IMR-90 (cell line): ENCODE data around the gene TINCR.

Experiments
- CHD1 ChIP-seq: IDR thresholded peaks from 2 replicates; pipeline ENCODE4 v1.6.1; 2012; ENCODE audit warnings: low read depth, low read length, improper control_type of control experiment
- MAFK ChIP-seq: IDR thresholded peaks from 2 replicates; pipeline ENCODE4 v1.6.1; 2012; ENCODE audit warnings: low read depth, low read length, improper control_type of control experiment
- POLR2A ChIP-seq: IDR thresholded peaks from 2 replicates; pipeline ENCODE4 v1.6.1; 2012; ENCODE audit warnings: mild to moderate bottlenecking, low read depth, low read length
- TF ChIP-seq, protein P1 (sequence below): conservative IDR thresholded peaks from 2 replicates; pipeline ENCODE4 v1.5.1; 2012; ENCODE audit warnings: mild to moderate bottlenecking, low read depth, low read length, improper control_type of control experiment
- TF ChIP-seq, protein P2 (sequence below): fragments of 150-350 bp; IDR thresholded peaks from 2 replicates; pipeline ENCODE4 v1.6.1; 2016; ENCODE audit warnings: low read depth, mild to moderate bottlenecking, low read length, moderate library complexity, borderline replicate concordance

DNA sequence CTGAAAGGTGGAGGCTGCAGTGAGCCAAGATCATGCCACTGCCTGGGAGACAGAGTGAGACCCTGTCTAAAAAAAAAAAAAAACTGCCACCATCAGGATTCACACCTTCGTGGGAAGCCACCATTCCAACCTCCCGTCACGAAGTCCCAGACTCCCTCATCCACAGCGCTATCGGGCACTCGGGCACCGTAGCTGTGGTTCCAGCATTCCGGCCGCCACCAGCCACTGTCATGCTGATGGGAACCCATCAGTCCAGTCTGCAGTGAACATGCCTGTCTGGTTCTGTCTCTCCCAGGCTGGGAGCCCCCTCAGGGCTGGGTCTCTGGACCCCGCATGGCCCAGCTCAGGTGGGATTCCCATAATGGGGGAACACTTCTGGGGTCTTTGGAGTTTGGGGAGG, 27.5 kb downstream of the TINCR start:
- TF ChIP-seq, protein P1, sequence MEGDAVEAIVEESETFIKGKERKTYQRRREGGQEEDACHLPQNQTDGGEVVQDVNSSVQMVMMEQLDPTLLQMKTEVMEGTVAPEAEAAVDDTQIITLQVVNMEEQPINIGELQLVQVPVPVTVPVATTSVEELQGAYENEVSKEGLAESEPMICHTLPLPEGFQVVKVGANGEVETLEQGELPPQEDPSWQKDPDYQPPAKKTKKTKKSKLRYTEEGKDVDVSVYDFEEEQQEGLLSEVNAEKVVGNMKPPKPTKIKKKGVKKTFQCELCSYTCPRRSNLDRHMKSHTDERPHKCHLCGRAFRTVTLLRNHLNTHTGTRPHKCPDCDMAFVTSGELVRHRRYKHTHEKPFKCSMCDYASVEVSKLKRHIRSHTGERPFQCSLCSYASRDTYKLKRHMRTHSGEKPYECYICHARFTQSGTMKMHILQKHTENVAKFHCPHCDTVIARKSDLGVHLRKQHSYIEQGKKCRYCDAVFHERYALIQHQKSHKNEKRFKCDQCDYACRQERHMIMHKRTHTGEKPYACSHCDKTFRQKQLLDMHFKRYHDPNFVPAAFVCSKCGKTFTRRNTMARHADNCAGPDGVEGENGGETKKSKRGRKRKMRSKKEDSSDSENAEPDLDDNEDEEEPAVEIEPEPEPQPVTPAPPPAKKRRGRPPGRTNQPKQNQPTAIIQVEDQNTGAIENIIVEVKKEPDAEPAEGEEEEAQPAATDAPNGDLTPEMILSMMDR = no peak
- TF ChIP-seq POLR2A (no peak), MAFK (no peak), CHD1 (no peak)
- TF ChIP-seq, protein P2, sequence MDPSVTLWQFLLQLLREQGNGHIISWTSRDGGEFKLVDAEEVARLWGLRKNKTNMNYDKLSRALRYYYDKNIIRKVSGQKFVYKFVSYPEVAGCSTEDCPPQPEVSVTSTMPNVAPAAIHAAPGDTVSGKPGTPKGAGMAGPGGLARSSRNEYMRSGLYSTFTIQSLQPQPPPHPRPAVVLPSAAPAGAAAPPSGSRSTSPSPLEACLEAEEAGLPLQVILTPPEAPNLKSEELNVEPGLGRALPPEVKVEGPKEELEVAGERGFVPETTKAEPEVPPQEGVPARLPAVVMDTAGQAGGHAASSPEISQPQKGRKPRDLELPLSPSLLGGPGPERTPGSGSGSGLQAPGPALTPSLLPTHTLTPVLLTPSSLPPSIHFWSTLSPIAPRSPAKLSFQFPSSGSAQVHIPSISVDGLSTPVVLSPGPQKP = no peak
